MM.1S (cell line): ENCODE data around the gene AKT1S1.
A peak's percentile ranks its signal among the peaks of the same experiment; 100 is the strongest.

Experiments
- DNase-seq: peaks from one replicate; pipeline ENCODE4 v3.0.0-alpha.2; 2015
- H2AFZ ChIP-seq: fragments of 300-600 bp; sonication (generic); 2 replicates; pipeline ENCODE4 v1.6.0; 2016; ENCODE audit warnings: antibody characterized with exemption, low read length
- H3F3A ChIP-seq: fragments of 300-600 bp; sonication (generic); 2 replicates; pipeline ENCODE4 v1.6.1; 2016; ENCODE audit warnings: mild to moderate bottlenecking, antibody characterized with exemption, low read length, moderate library complexity, mixed read lengths; ENCODE audit not compliant: insufficient read depth
- H3K27ac ChIP-seq: fragments of 300-600 bp; sonication (generic); 2 replicates; pipeline ENCODE4 v1.5.1; 2016; ENCODE audit warnings: mild to moderate bottlenecking, low read length
- H3K27me3 ChIP-seq: fragments of 300-600 bp; sonication (generic); replicated peaks from 2 replicates; pipeline ENCODE4 v1.6.0; 2016; ENCODE audit warnings: low read length; ENCODE audit not compliant: insufficient read depth
- H3K36me3 ChIP-seq: fragments of 300-600 bp; sonication (generic); replicated peaks from 2 replicates; pipeline ENCODE4 v1.6.1; 2016; ENCODE audit warnings: mild to moderate bottlenecking, low read length, mixed read lengths; ENCODE audit not compliant: insufficient read depth
- H3K4me1 ChIP-seq: fragments of 300-600 bp; sonication (generic); 2 replicates; pipeline ENCODE4 v1.6.1; 2016; ENCODE audit warnings: low read length, mixed read lengths
- H3K4me2 ChIP-seq: fragments of 300-600 bp; sonication (generic); 2 replicates; pipeline ENCODE4 v1.6.0; 2016; ENCODE audit warnings: low read depth, low read length
- H3K4me3 ChIP-seq: fragments of 300-600 bp; sonication (generic); 2 replicates; pipeline ENCODE4 v1.5.1; 2016; ENCODE audit warnings: low read length, mixed read lengths
- H3K79me2 ChIP-seq: fragments of 300-600 bp; sonication (generic); 2 replicates; pipeline ENCODE4 v1.6.1; 2016; ENCODE audit warnings: mixed run types, low read length, mixed read lengths
- H3K9ac ChIP-seq: fragments of 300-600 bp; sonication (generic); 2 replicates; pipeline ENCODE4 v1.6.1; 2016; ENCODE audit warnings: low read length, mixed read lengths
- H3K9me2 ChIP-seq: fragments of 300-600 bp; sonication (generic); replicated peaks from 2 replicates; pipeline ENCODE4 v1.6.1; 2016; ENCODE audit warnings: mild to moderate bottlenecking, low read length, mixed read lengths; ENCODE audit not compliant: insufficient read depth
- H3K9me3 ChIP-seq: fragments of 300-600 bp; sonication (generic); replicated peaks from 2 replicates; pipeline ENCODE4 v1.6.1; 2016; ENCODE audit warnings: mild to moderate bottlenecking, low read length, mixed read lengths; ENCODE audit not compliant: insufficient read depth
- H4K20me1 ChIP-seq: fragments of 300-600 bp; sonication (generic); 2 replicates; pipeline ENCODE4 v1.6.1; 2016; ENCODE audit warnings: mild to moderate bottlenecking, low read length, moderate library complexity, mixed read lengths; ENCODE audit not compliant: insufficient read depth
- EZH2 ChIP-seq: fragments of 300-600 bp; sonication (generic); optimal IDR thresholded peaks from 2 replicates; pipeline ENCODE3; 2017; ENCODE audit warnings: low read depth, mild to moderate bottlenecking, antibody characterized with exemption, low read length, mixed read lengths
- EZH2phosphoT487 ChIP-seq: fragments of 300-600 bp; sonication (generic); IDR thresholded peaks from 2 replicates; pipeline ENCODE4 v1.6.1; 2018; ENCODE audit warnings: antibody characterized with exemption, low read length
- TF ChIP-seq, protein P1 (sequence below): fragments of 300-600 bp; sonication (generic); IDR thresholded peaks from 2 replicates; pipeline ENCODE4 v1.5.1; 2016; ENCODE audit warnings: antibody characterized with exemption, low read length, mixed read lengths

AKT1S1 gene

DNA sequence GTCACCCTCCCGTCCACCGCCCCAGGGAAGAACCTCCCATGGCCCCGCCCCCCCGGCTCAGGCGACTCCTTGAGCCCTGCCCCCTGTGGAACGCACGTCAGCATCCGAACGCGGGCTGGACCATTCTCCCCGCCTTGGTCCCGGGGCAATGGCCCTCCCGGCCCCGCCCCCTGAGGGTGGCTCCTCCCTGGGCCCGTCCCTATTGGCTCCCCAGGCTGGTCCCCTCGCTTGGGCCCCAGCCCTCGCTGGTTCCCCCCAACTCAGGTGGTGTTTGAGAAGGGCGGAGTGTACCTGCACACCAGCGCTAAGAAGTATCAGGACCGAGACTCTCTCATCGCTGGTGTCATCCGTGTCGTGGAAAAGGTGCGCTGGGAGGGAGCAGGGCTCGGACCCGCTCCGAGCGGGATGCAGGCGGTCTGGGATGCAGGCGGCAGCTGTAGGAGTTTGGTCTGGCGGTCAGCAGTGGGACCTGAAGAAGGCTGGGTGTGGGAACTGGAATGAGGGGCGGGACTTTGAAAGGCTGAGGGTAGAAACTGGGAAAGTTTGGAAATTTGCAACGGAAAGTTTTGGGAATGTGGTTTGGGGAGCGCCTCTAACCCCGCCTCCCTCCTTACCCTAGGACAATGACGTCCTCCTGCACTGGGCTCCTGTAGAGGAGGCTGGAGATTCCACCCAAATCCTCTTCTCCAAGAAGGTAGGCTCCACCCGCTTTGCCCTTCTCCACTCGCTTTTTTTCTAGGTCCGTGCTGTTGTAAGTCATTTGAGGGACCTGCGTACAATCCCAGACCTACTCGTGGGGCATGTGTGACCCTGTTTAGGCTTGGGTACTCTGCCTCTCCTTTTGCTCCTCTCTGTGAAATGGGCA is 956 bp upstream of the AKT1S1 start:
- H2AFZ ChIP-seq: peak overlapping the region; percentile 88
- peak overlapping the region; percentile 99 for H3K4me3 ChIP-seq
- no peaks in the 10 kb centered on the region for H4K20me1 ChIP-seq
- H3K27ac ChIP-seq: peak overlapping the region; percentile 95
- no peaks in the 10 kb centered on the region for H3K27me3 ChIP-seq
- no peaks in the 10 kb centered on the region for H3K9me3 ChIP-seq
- H3K79me2 ChIP-seq: peaks cover 49% of the 10 kb centered on the region
- H3K36me3 ChIP-seq: no peaks in the 10 kb centered on the region; the same call in 1 of the 2 replicates
- peak overlapping the region; percentile 96 for H3K4me2 ChIP-seq
- TF ChIP-seq EZH2phosphoT487 (no peak), EZH2 (no peak)
- TF ChIP-seq, protein P1, sequence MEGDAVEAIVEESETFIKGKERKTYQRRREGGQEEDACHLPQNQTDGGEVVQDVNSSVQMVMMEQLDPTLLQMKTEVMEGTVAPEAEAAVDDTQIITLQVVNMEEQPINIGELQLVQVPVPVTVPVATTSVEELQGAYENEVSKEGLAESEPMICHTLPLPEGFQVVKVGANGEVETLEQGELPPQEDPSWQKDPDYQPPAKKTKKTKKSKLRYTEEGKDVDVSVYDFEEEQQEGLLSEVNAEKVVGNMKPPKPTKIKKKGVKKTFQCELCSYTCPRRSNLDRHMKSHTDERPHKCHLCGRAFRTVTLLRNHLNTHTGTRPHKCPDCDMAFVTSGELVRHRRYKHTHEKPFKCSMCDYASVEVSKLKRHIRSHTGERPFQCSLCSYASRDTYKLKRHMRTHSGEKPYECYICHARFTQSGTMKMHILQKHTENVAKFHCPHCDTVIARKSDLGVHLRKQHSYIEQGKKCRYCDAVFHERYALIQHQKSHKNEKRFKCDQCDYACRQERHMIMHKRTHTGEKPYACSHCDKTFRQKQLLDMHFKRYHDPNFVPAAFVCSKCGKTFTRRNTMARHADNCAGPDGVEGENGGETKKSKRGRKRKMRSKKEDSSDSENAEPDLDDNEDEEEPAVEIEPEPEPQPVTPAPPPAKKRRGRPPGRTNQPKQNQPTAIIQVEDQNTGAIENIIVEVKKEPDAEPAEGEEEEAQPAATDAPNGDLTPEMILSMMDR: no peak
- peak overlapping the region; percentile 97 for H3K9ac ChIP-seq
- no peaks in the 10 kb centered on the region for H3K9me2 ChIP-seq
- peak; percentile 99 for DNase-seq
- peaks cover 4% of the 10 kb centered on the region; the same call in 1 of the 2 replicates for H3F3A ChIP-seq
- H3K4me1 ChIP-seq: peaks cover 4% of the 10 kb centered on the region; the same call in 1 of the 2 replicates

DNA sequence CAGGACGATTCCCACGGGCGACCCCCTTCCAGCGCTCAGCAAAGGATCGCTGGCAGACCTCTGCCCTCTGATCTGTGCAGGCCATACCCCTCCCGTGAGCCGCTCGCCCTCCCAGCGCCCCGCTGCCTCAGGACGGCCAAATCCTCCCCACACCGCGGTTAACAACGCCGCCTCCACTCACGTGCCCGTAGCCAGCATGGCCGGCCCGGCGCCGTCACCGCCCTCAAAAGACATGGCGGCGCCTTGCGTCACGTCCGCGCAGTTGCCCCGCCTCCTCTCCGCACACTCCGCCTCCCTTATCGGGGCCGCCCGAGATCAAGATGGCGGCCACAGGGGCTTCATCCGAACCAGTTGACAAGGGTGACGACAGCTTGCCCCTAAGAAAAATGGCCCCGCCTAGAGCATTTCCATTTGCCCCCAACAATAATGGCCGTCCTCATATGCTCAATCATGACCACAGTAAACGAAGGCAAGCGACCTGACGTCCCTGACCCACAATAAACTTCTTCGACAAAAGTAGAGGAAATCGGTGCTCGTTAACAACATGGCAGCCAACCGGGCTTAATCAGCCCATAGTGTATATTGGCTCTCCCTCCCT is 634 bp downstream of the AKT1S1 start:
- peaks cover 4% of the 10 kb centered on the region; the same call in 1 of the 2 replicates for H3K4me1 ChIP-seq
- no peaks in the 10 kb centered on the region for H3K36me3 ChIP-seq
- no peaks in the 10 kb centered on the region for H4K20me1 ChIP-seq
- H3K9me2 ChIP-seq: no peaks in the 10 kb centered on the region
- no peaks in the 10 kb centered on the region for H3K9me3 ChIP-seq
- H2AFZ ChIP-seq: peak overlapping the region; percentile 69
- TF ChIP-seq EZH2phosphoT487 (no peak), EZH2 (no peak)
- TF ChIP-seq, protein P1: no peak
- peak overlapping the region; percentile 95 for H3K4me2 ChIP-seq
- peaks cover 4% of the 10 kb centered on the region; the same call in 1 of the 2 replicates for H3F3A ChIP-seq
- peaks cover 56% of the 10 kb centered on the region for H3K79me2 ChIP-seq
- DNase-seq: peak; percentile 97
- H3K27ac ChIP-seq: peak overlapping the region; percentile 95
- H3K9ac ChIP-seq: peak overlapping the region; percentile 97
- no peaks in the 10 kb centered on the region for H3K27me3 ChIP-seq
- H3K4me3 ChIP-seq: peak overlapping the region; percentile 99

DNA sequence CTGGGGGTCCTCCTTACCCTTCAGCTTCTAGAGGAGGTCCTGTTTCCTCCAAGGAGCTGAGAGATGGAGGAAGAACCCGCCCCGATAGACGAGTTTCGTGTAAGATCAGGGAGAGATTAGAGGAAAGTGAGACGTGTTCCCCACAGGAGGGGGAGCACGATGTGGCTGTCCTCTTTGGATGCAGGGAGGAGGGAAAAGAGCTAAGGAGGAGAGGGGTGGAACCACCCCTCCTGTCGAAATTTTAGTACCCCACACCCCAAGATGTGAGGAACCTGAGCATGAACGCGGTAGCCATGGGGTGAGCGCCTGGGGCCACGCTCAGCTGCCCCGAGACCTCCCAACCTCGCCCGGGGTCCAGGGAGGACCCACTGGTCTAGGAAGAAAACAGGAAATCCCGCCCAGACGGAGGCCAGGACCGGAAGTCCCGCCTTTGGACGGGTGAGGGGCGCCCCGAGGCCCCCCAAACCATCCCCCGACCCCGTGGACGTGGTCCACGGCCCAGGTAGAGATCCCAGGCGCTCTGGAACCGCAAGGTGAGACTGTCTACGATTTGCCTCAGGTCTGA is 1.2 kb downstream of the AKT1S1 start:
- DNase-seq: peak; percentile 52
- Histone ChIP-seq H3K27me3 (no peaks in the 10 kb centered on the region), H3K4me3 (peak overlapping the region; percentile 99), H4K20me1 (no peaks in the 10 kb centered on the region), H3K4me1 (peaks cover 6% of the 10 kb centered on the region; the same call in 1 of the 2 replicates), H3K9me3 (no peaks in the 10 kb centered on the region), H2AFZ (peak overlapping the region; percentile 54; the same call in 1 of the 2 replicates), H3F3A (peaks cover 6% of the 10 kb centered on the region; the same call in 1 of the 2 replicates), H3K9me2 (no peaks in the 10 kb centered on the region), H3K9ac (peak overlapping the region; percentile 97), H3K4me2 (peak overlapping the region; percentile 95), H3K36me3 (no peaks in the 10 kb centered on the region), H3K27ac (peak overlapping the region; percentile 95), H3K79me2 (peaks cover 56% of the 10 kb centered on the region)
- TF ChIP-seq EZH2phosphoT487: no peak
